ENCODE results near the gene SF3B3. TPM values are rescaled to one million over a fixed set of nuclear protein-coding genes. Genes with fewer than 3 reads are reported as not detected.

Gene SF3B3
- total RNA-seq, 1 experiment from 2014 or later = 449 TPM

DNA sequence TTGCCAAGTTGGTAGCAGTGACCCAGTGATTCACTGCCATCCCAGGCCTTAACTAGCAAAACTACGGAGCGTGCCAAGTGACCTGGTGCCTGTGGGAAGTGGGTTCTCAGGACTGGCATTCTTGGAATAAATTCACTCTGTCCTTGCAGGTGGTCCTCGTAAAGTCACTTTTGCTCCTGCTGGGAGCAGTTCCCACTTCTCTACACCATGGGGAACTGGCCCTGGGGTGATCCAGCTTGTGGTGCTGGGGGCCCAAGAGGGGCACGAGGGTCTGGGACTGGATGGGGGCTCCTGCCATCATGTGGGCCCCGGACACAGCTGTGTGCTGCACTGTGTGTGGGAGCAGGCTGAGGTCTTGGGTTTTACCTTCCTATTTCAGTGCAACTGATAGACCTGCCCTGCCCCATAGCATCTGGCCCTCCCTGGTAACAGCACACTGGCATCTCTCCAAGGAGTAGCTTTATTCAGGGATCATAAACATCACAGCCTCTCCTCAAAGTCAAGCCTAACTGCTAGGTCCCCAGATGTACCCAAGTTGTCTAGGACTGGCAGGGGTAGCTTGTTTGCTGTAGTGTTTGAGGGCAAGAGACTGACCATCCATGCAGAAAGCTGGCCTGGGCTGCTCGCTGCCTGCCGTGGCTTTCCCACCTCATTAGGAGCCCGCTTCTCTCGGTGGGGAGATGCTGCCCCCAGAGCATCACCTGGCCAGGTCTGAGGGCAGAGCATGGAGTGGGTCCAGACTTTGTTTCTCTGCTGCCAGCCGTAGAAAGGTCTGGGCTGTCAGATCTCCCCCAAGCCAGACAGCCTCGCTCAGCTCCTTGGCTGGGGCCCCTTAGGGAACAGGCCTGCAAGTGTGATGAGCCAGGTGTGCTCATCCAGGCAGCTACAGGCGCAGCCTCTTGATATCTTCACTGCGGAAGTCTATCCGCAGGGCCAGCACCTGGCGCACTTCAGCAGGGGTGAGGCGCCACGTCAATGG, 43.2 kb upstream of the SF3B3 start:
- Mint-ChIP-seq H3K4me1 (ENCODE audit: low read depth, unreplicated experiment) (peaks cover 14% of the 10 kb centered on the region), H3K27ac (ENCODE audit: unreplicated experiment) (no peak overlapping the region), H3K27me3 (ENCODE audit: unreplicated experiment) (no peaks in the 10 kb centered on the region), H3K4me3 (ENCODE audit: low read depth, unreplicated experiment) (no peak overlapping the region), H3K9me3 (ENCODE audit: low read depth, unreplicated experiment) (no peaks in the 10 kb centered on the region), H3K36me3 (ENCODE audit: insufficient read depth, unreplicated experiment) (peaks cover 32% of the 10 kb centered on the region)
- CTCF ChIA-PET = interaction anchor here (0.6 kb wide), 1 partner anchor 63 kb away, joined by 11 read pairs; no protein-coding TSS in a partner anchor
- intact Hi-C loops (cut with micrococcal nuclease; ENCODE audit: unreplicated experiment) = no loop called here
- TF ChIP-seq, protein P1, sequence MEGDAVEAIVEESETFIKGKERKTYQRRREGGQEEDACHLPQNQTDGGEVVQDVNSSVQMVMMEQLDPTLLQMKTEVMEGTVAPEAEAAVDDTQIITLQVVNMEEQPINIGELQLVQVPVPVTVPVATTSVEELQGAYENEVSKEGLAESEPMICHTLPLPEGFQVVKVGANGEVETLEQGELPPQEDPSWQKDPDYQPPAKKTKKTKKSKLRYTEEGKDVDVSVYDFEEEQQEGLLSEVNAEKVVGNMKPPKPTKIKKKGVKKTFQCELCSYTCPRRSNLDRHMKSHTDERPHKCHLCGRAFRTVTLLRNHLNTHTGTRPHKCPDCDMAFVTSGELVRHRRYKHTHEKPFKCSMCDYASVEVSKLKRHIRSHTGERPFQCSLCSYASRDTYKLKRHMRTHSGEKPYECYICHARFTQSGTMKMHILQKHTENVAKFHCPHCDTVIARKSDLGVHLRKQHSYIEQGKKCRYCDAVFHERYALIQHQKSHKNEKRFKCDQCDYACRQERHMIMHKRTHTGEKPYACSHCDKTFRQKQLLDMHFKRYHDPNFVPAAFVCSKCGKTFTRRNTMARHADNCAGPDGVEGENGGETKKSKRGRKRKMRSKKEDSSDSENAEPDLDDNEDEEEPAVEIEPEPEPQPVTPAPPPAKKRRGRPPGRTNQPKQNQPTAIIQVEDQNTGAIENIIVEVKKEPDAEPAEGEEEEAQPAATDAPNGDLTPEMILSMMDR (IDR thresholded peaks at IDR 0.05; ENCODE audit: unreplicated experiment) = no peak
- no peak for DNase-seq
- BruUV-seq (replicated peaks) = TSS peak; percentile 56

DNA sequence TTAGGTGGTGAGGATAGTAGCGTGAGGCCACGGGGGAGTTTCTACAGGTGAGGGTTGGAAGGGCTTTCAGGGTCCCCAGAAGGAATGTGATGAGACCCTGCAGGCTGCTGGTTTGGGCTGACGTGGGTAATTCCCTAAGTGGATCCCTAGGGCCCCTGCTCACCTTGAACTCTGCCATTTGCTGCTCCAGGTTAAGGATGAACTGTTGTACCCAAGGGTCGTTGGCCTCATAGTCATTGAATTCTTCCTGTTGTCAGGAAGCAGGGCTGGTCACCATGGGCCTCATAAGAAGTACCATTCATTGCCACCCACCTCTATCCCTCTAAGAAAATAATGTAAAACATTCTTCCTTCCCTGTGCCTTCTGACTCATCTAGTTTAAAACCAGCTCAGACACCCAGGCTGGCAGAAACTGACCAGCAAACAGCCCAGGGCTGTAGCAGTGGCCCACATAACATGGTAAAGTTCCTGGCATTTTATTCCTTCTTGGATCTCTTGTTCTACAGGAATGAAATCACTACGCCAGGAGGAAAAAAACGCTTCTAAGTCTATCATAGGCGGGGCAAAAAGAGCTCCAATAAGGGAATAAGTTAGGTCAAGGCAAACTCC, 41.6 kb upstream of the SF3B3 start:
- BruUV-seq (replicated peaks) = no TSS peak
- TF ChIP-seq, protein P1 (IDR thresholded peaks at IDR 0.05; ENCODE audit: unreplicated experiment) = no peak
- H3K4me3 Mint-ChIP-seq (ENCODE audit: low read depth, unreplicated experiment) = no peak overlapping the region
- intact Hi-C loops (cut with micrococcal nuclease; ENCODE audit: unreplicated experiment) = no loop called here
- H3K9me3 Mint-ChIP-seq (ENCODE audit: low read depth, unreplicated experiment) = no peaks in the 10 kb centered on the region
- DNase-seq = no peak
- H3K27me3 Mint-ChIP-seq (ENCODE audit: unreplicated experiment) = no peaks in the 10 kb centered on the region
- CTCF ChIA-PET = no interaction called here
- H3K4me1 Mint-ChIP-seq (ENCODE audit: low read depth, unreplicated experiment) = no peaks in the 10 kb centered on the region
- H3K27ac Mint-ChIP-seq (ENCODE audit: unreplicated experiment) = no peak overlapping the region
- H3K36me3 Mint-ChIP-seq (ENCODE audit: insufficient read depth, unreplicated experiment) = peaks cover 38% of the 10 kb centered on the region

DNA sequence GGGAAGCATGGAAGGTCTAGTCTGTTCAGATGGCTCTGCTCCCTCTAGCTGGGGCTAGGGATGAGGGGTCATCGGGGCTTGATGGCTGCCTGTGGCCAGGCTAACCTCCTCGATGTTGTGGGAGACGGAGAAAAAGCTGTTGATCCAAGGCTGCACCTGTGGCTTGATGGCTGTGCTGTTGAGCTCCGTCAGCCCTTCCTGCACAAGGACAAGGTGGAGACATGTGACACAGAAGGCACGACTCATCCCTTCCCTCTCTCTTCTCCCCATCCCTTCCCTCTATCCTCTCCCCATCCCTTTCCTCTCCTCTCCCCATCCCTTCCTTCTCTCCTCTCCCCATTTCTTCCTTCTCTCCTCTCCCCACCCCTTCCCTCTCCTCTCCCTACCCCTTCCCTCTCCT, 41.0 kb upstream of the SF3B3 start:
- Mint-ChIP-seq H3K27me3 (ENCODE audit: unreplicated experiment) (no peaks in the 10 kb centered on the region), H3K4me3 (ENCODE audit: low read depth, unreplicated experiment) (no peak overlapping the region), H3K27ac (ENCODE audit: unreplicated experiment) (no peak overlapping the region), H3K9me3 (ENCODE audit: low read depth, unreplicated experiment) (no peaks in the 10 kb centered on the region), H3K36me3 (ENCODE audit: insufficient read depth, unreplicated experiment) (peaks cover 35% of the 10 kb centered on the region), H3K4me1 (ENCODE audit: low read depth, unreplicated experiment) (no peaks in the 10 kb centered on the region)
- no peak for DNase-seq
- intact Hi-C loops (cut with micrococcal nuclease; ENCODE audit: unreplicated experiment) = no loop called here
- CTCF ChIA-PET = no interaction called here
- TF ChIP-seq, protein P1 (IDR thresholded peaks at IDR 0.05; ENCODE audit: unreplicated experiment) = no peak
- no TSS peak for BruUV-seq (replicated peaks)

DNA sequence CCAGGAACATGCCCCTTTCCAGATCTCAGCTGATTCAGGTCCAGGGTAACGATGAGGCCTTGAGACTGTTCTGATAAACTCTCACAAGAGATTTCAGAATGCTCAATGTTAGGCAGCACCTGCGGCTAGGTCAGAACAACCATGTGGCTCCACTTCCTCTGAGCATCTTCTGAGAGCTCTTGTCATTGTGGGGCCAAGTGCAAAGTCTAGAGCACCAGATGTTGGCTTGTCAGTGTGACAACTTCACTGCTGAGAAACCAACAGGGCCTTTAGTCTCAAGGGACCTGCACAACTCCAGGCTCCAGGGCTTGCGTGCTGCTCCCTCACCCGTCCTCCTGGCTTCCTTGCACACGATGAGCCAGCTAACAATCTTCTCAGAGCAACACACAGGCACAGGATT, 40.2 kb upstream of the SF3B3 start:
- Mint-ChIP-seq H3K27me3 (ENCODE audit: unreplicated experiment) (no peaks in the 10 kb centered on the region), H3K36me3 (ENCODE audit: insufficient read depth, unreplicated experiment) (peaks cover 34% of the 10 kb centered on the region), H3K4me1 (ENCODE audit: low read depth, unreplicated experiment) (no peaks in the 10 kb centered on the region), H3K9me3 (ENCODE audit: low read depth, unreplicated experiment) (no peaks in the 10 kb centered on the region), H3K4me3 (ENCODE audit: low read depth, unreplicated experiment) (no peak overlapping the region), H3K27ac (ENCODE audit: unreplicated experiment) (no peak overlapping the region)
- DNase-seq = no peak
- intact Hi-C loops (cut with micrococcal nuclease; ENCODE audit: unreplicated experiment) = no loop called here
- TF ChIP-seq, protein P1 (IDR thresholded peaks at IDR 0.05; ENCODE audit: unreplicated experiment) = no peak
- BruUV-seq (replicated peaks) = no TSS peak
- CTCF ChIA-PET = no interaction called here

Data from Calu3 (cell line).